NCI-H524 treated with DMSO at 0.1 percent for 48 hours (cell line): ENCODE measurements around the gene CPA5.

Source experiments
- DNase-seq: peaks from one replicate; lab custom pipeline; 2025; lab: John Stamatoyannopoulos, UW

CPA5 gene

DNA sequence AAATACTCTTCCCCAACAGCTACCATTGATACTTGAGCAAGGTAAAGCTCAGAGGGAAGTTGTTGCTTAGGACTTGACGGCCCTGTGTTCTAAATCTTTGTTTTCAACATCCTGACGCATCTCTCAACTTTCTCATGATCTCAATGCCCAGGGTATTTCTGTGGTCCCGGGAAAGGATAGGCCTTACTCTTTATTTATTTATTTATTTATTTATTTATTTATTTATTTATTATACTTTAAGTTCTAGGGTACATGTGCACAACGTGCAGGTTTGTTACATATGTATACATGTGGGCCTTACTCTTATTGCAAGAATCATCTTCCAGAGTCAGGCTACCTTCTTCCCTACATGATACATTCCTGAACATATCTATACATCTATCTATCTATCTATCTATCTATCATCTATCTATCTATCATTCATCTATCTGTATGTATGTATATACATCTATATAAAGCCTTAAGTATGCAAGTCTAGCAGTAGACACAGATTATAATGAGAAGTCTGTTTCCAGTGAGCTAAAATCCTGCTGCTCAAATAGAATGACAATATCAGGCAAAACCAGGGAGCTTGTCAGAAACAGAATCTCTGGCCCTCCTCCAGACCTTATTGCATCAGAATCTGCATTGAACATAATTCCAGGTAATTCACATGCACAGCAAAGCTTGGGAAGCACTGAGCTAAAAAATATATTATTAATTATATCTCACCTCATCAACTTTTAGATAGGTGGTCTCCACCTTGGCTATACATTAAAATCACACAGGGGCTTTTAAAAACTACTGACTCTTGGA is 12.2 kb upstream of the CPA5 start:
- DNase-seq, result no peak

DNA sequence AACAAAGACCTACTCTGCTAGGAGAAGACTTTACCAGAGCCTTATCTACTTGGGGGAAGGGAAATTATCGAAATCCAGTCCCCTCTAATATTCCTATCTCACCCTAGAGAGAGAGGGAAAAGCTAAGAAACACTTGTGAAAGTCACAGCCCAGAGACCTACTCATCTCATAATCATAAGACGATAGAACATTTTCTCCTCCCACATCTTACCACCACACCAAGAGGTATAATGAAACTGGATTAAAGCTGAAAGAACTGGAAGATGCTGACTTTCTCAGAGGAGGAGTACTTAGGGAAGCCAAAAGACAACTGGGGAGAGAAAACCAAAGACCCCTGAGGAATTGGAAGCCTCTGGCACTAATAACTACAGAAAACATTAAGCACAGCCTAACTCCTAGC is 10.8 kb upstream of the CPA5 start:
- DNase-seq, result no peak

DNA sequence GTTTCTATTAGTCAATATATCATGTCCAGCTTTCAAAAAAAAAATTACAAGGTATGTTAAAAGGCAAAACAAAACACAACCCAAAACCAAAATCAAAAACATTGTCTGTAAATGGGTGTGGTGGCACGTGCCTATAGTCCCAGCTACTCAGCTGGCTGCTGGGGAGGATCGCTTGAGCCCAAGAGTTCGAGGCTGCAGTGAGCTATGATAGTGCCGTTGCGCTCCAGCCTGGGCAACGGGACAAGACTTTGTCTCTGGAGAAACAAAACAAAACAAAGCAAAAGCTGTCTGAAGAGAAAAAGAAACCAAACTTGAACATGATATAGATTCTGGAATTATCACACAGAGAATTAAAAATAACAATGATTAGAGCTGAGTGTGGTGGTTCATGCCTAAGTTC is 10.3 kb upstream of the CPA5 start:
- no peak for DNase-seq

DNA sequence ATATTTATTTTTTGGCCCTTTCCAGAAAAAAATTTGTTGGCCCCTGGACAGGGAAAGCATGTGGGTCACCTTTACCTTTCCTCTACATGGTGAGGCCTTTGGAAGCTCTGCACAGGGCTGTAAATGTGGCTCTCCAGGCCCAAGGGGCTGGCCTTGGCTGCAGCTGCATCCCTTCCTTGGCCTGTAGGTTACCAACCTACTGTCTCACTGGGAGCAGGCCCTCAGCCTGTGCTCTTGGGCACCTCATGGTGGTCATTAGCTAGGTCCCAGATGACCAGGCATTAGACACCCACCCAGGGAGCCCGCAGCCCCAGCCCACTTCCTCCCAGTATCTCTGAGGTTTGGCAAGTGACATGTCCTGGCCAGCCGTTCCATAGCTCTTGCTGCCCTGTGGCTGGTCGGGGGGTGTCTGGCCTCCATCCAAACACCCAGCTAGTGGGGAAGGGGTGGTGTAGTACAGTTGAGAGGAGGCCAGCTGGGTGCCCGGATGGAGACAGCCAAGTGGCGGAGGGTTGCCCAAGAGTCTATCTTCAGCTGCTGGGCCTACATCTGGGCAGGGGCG is 7.1 kb upstream of the CPA5 start:
- no peak for DNase-seq

DNA sequence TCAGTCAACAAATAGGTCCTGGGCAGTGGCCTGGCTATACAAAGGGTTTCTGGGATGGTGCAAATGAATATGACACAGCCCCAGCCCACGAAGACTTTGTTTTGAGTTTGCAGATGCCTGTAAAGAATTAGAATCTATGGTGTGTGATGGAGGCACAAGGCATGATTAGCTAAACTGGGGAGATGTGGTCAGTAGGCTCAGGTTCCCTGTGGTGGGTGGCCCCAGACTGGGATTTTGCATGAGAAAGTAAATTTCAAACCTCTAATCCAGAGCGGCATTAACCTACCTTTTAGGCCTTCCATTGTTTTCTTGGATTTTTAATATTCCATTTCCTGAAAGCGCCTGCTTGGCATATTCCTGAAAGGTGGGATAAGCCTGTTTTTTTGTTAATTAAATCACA is 6.4 kb upstream of the CPA5 start:
- no peak for DNase-seq

DNA sequence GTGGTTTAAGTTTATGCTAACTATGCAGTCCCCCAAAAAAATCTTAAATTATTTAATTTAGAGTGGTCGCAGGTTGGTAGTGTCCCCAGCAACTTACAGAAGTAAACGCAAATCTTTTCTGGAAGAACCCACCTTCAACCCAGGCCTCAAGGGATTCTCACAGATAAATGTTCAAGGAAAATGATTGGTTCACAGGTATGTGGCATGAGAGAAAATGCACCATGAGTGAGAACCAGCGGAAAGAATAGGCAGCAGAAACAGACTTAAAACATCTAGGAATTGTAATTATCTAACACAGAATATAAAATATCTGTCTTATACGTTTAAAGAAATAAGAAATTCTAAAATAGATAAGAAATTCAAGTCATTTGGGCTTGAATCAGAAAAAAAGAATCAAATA is 2.7 kb upstream of the CPA5 start:
- no peak for DNase-seq

DNA sequence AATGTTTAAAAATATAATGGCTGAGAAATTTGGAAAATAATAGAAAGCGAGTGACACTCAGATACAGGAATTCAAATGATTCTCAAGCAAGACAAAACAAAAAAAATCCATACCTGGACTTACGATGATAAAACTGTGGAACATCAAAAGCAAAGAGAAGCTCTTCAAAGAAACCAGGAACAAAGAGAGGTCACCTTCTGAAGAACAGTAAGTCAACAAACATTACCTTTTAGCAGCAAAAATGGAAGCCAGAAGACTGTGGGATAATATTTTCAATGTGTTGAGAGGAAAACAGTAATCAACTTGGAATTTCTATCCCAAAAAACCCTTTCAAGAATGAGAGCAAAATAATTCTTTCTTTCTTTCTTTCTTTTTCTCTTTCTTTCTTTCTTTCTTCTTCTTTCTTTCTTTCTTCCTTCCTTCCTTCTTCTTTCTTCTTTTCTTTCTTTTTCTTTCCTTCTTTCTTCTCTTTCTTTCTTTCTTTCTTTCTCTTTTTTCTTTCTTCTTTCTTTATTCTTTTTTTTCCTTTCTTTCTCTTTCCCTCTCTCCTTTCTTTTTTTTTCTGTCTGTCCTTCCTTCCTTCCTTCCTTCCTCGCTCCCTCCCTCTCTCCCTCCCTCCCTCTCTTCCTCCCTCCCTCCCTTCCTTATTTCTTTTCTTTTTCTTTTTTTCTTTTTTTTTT is 1.8 kb upstream of the CPA5 start:
- DNase-seq, result no peak

DNA sequence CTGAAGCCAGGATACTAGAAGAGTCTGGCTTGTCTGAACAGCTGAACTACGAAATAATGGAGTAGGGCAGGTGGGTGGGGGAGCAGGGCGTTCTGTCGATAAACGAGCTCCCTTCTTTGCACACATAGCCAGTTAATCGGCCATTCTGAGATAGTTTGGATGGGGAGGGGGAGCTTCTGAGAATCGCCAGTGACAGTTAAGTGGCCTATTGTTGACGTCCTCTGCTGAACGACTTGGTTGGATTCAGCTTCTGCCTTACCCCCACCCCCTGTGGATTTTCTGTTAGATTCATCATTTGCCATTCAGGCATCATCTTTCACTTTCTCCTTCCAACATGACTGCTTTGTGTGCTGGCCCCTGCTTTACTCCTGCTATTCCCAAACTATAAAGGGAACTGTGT is 520 bp downstream of the CPA5 start:
- DNase-seq, result no peak

DNA sequence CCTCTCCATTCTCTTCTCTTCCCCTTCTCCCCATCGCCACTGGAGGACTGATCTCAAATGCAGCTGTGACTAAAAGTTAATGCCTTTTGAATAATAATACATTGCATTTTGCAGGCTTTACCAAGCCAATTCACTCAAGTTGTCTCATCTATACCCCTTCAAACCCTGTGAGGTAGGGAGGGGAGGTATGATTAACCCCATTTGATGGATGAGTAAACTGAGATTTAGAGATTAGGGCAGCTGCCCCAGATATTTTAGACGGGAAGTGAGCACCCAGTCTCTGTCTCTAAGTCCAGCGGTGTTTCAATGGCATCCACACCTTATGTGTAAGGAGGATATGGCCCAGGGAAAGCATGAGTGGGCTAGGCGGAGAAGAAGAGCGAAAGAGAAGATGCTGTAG is 1.1 kb downstream of the CPA5 start:
- no peak for DNase-seq

DNA sequence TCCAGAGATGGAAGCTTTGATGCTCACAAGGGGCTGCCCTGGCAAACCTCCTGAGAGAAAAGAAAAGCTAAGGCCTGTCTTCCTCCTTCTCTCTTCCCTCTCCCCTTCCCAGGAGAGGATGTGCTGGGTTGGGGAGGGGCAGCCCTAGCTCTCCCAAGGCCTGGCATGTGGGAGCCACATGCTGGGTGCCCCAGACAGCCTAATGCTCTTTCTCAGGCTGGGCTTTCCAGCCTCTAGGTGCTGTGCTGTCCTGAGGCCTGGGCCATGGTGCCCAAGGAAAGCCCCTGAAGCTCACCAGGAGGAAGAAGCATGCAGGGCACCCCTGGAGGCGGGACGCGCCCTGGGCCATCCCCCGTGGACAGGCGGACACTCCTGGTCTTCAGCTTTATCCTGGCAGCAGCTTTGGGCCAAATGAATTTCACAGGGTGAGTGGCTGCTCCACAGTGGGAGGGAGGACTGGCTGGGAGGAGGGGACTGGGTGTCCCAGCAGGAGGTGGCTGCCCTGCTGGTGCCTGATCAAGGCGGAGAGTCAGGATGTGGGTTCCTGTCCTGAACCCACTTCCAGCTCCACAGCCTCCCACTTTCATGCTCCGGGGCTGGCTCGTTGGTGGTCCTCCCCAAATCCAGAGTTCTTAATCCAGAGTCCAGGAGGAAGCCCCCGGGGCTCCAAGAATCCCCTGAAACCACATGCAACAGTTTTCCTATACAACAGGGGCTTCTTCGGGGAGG is 1.7 kb downstream of the CPA5 start:
- DNase-seq, result no peak

DNA sequence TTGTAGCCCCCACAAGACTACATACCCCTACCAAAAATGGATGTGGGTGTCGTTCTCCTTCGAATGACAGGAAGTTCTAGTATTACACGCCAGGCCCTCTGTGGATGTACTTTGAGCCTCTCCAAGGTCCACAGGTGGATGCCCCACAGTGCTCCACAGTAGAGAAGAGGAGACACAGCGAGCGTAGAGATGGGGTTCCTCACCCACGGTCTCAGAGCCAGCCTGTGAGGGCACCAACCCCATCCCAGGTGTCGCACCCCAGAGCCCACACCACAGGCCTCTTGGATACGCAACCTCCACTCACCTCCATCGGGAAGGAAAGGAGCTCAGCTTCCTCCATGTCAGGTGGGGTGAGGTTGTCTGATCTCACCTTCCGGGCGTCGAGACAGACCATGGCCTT is 2.3 kb downstream of the CPA5 start:
- DNase-seq, result no peak

DNA sequence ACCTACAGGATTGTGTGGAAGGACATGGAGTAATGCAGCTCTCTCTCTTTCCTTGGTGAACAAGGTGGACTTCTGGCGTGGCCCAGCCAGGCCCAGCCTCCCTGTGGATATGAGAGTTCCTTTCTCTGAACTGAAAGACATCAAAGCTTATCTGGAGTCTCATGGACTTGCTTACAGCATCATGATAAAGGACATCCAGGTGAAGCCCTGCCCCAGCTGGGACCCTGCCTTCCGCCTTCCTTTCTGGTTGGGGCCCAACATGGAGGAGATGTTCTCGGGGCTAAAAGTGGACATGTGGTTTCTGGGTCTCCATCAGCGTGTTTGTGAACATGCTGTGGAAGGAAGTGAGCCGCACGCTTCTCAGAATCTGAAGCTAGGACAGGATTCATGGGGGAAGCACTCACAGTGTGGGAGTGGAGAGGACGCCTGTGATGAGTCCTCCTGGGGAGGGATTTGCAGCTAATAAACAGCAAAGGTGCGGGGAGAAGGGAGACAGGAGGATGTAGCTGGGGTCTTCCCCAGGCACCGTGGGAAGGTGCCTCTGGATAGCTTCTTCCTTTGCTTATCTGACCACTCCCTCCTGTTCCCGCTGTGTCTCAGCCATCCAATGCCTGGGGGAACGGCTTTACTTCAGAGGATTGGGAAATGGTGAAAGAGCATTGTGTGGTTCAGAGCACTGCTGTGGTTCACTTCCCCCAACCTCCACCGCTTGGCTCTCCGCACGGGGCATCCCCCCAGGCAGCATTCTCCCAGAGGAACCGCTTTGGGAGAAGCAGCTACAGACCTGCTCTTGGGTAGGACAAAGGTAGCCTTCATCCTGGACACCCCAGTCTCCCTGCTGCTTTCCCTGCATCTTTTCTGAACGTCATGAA is 5.5 kb downstream of the CPA5 start:
- no peak for DNase-seq

DNA sequence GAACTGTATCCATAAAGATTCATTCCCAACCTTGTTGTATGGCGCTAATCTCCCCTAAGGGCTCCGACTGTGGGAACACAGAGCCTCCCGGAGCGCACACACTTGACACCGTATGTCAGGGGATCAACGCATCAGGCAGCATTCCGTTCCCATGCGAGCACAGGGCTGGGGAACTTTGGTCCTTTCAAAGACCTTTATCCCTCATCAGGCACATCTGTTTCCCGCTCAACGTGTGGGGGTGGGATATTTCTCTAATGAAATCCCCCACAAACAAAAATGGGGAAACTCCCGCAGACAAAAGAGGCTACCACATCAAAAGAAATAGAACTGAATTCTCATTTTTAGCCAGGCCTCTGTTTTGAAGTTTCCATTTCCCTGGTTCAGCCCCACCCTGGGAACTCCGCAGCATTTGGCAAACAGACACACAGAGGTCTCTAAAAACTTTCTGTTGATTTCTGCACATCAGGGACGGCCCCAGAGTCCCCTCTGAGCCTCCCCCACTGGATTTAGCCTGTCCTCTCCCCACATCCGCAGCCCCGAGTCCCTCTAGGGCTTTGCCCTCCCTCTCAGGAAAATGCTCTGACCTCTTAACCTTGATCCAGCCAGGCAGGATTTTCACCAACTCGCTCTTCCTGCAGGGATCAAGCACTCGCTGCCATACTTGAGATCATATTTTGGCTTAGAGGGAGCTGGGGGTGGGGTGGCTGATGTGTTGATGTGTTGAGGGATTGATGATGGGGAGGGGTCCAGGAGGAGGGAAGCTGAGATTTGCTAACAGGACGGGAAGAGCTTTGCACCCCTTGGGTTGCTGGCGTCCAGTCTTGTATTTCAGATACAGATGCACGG is 6.6 kb downstream of the CPA5 start:
- peak; percentile 88 for DNase-seq

DNA sequence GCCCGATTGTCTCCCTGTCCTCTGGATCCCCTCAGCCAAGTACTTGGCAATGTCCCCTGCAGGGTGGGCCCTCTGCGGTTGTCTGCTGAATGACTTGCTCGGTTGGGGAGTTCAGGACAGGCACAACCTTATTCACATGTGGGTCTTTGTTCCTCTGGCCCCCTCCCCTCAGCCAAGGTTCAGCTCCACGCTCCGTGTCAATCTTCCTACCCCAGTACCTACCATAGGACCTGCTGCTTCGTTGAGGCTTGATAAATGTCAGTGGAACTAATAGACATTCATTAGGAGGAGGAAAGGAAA is 7.1 kb downstream of the CPA5 start:
- DNase-seq, result no peak

DNA sequence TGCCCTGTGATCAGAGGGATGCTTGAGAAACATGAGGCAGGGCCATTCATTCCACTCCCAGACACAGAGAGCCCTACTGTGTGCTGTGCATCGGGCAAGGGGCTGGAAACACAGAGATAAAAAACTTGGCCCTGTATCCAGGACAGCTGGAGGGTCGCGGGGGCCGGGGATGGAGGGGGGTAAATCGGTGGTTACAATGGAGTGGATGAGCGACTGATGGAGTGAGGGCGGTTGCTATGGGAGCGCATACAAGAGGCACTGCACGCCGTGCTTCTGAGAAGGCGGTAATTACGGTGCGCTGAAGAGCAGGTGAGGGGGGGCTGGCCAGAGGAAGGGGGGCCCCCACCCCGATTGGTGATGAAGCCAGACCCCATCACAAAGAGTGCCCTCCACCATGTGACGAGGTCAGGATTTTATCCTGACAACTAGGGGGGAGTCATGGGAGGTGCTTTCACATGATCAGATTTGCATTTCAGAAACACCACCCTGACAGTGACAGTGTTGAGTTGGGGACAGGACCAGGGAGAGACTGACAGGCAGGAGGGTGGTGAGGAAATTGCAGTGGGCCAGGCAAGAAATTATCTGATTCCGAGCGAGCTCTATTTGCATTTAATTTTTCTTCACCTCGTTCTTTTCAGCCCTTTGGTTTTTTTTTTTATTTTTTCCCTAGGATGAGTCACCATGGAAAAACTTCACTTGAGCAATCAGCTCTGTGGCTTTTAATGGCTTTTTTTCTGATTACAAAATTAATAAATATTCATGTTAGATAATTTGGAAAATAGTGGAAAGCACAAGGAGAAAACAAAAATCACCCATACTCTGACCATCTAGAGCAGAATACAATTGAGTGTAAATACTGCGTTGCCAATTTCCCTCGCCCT is 7.8 kb downstream of the CPA5 start:
- peak; percentile 37 for DNase-seq

DNA sequence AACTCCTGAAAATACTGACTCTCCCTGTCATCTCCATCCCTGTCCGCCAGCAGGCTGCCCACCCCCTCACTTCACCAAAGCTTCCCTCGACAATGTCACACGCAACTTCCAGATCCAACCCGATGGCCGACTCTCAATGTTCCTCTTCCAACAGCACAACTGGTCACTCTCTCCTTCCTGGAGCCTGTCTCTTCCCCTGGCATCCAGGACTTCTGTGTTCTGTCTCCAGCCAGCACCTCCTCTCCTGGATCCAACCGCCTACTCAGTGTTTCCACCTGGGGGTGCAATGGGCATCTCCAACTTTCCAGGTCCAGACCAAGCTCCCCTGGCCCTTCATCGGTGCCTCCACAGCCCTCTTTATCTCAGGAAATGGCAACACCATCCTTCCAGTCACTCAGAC is 8.6 kb downstream of the CPA5 start:
- no peak for DNase-seq

DNA sequence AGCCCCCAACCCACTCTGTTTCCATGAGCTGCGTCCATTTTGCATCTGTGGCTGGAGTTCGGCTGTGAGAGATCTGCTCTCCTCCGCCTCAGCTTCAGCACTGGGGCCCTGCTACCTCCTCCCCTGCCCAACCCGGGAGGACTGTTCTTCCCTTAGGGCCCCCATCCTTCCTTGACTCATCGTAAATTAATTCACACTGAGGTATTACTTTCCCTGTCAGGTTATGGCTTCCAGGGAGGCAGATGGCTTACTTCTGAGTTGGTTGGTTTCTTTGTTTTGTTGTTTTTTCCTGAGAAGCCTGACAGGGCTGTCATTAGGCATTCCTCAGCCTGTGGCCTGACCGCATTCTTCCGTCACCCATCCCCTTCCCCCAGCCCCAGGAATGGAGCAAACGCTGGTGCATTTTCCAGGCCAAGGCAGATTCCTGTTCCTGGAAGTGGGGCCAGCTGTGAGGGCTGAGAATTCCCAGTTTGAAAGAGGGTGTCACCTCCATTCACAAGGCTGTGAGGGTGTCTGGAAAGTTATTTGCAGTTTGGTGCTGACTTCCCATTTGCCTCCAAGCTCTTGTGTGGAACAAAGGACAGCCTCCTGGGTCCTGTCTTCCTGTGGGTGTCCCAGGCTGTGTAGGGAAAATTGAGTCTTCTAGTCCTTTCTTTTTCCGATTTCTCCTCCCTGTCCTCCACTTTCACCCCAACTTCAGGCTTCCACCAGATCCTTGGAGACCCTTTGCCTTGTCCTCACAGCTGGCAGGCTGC is 11.7 kb downstream of the CPA5 start:
- no peak for DNase-seq

DNA sequence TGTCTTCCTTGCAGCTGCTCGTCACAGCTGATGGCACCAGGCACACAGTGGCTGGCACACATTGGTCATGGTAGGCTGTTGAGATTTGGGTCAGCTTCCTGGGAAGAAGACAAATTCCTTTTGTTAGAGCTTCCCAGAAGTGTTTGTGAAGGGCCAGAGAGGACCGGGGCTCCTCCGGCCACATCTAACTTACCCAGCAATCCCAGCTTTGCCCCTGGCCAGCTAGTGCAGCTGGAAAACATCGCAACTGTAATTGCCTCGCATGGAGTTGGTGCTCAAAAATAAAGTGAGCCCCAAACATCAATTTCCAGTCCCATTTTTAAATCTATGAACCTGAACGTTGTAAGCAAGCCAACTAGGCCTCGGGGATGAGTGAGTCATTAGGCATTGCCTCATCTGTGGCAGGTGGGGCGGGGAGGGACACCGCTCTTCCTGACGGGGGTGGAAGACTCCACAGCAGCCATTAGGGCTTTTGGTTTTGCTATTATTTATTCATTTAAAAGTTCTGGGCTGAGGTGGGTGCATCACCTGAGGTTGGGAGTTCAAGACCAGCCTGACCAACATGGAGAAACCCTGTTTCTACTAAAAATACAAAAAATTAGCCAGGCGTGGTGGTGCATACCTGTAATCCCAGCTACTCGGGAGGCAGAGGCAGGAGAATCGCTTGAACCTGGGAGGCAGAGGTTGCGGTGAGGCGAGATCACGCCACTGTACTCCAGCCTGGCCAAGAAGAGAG is 12.4 kb downstream of the CPA5 start:
- DNase-seq, result no peak

DNA sequence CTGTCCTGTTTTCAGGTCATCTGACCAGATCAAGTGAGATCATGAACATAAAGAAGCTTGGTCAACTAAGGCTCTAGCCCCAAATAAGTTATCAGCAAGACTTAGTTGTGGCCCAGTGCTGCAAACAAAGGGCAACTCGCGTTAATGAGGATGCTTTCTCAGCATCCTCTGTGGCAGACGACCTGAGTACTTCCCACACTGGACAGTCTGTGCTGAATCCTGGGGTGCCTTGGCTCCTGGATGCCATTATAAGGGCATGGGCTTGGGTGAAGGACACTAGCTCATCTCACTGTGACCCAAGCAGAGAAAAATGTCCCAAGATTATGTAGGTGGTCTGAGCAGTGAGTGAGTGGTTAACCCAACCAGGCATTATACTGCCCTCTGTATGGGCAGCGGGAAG is 13.9 kb downstream of the CPA5 start:
- no peak for DNase-seq
